NCI-H2081 (cell line): ENCODE measurements around the gene PPP4R1.
"Not testable (repeated sequence)": the region's sequence is repeated elsewhere in the genome, so short reads cannot be mapped to it uniquely, and the experiment has no call there.

ENCODE experiments used
- DNase-seq, 2 experiments: peaks; one replicate each; lab custom pipeline; 2025; lab: John Stamatoyannopoulos, UW

PPP4R1 gene

DNA sequence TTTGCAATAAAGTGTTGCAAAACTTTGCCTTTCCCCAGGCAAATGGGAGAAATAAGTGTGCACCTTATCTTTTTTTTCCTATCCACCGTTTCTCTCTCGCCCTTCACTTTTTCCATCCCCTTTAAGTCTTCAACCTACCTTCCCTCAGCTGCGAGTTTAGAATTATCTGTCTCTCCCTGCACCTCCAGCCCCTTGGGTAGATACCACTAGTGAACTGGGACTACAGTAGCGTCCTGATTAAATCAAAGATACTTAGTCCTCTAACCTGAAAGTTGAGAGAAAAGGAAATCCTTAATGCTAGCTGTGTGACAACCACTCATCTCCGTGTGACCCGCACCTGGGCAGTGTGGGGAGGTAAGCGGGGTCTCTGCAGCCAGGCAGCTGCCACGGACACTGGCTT lies 16.1 kb upstream of the PPP4R1 start:
- DNase-seq, result no peak

DNA sequence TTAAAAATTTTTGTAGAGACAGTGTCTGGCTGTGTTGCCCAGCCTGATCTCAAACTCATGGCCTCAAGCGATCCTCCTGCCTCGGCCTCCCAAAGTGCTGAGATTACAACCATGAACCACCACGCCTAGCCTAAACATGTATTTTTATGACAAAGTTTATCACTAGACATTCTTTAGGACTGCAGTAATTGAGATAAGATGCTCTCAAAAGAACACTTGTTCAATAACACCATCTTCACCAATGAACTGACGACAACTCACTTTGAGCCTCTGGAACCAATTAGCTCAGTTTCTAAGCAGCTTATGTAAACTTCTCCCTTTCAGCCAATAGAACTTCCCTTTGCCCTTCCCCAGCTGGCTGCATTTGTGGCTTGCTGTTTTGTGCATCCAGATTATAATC lies 15.3 kb upstream of the PPP4R1 start:
- no peak for DNase-seq

DNA sequence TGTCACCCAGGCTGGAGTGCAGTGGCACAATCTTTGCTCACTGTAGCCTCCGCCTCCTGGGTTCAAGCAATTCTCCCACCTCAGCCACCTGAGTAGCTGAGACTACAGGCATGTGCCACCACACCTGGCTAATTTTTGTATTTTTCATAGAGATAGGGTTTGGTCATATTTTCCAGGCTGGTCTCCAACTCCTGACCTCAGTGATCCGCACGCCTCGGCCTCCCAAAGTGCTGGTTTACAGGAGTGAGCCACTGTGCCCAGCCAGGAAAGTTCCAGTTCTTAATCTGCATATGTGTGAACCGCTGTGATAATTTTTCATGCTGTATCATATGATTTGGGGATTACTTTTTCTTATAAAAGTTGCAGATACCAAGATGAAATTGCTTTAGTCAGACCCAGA lies 14.6 kb upstream of the PPP4R1 start:
- no peak for DNase-seq

- no peak for DNase-seq
These were observed 13.3 kb upstream of the PPP4R1 start for GRCh38 chr18:9627642-9628041.

GRCh38 chr18:9619990-9620389 lies 5.6 kb upstream of the PPP4R1 start:
- no peak for DNase-seq

DNA sequence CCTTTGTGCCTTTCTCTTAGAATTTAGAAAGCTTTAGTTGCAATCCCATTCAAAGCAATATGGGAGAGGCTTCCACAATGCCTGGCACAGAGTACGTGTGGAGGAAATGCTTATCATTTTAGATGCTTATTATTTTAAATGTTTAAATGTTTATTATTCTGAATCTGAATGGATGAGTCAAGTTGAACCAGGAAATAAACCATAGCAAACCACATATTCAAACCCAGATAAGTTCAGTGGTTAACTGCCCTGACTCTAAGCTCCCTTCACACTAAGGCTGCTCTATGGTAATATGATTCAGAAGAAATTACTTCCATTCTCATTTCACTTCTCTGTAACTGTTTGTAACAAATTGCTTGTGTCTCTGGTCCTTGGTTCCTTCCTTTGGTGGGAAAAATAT lies 5.2 kb upstream of the PPP4R1 start:
- no peak for DNase-seq

- DNase-seq, result no peak
These were observed 4.7 kb upstream of the PPP4R1 start for GRCh38 chr18:9619056-9619455.

- DNase-seq, result no peak
These were observed 2.7 kb upstream of the PPP4R1 start for GRCh38 chr18:9617006-9617542.

- DNase-seq, result no peak
These were observed 1.7 kb upstream of the PPP4R1 start for GRCh38 chr18:9616049-9616448.

DNA sequence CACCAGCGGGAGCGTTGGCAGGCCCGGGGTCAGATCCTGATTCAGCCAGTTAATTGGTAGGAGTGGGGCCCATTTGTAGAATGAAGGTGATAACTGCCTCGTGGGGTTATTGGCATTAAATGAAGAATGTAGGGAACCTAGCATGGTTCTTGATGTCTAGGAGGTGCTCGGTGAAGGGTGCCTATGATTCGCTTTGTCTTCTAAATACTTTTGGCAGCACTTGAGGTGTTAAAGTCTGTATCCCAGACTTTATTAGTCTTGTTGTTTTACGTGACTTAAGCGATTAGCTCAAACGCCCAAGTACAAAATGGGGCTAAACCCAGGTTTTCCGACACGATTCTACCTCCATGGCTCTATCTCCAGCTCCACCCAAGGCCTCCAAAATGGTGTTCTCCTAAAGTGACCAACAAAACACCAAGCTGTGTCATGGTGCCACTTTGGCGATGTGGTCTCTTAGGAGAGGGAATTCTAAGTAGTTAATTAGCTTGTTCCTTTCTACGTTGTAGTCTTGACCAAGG lies 980 bp upstream of the PPP4R1 start:
- DNase-seq, result no peak

GRCh38 chr18:9613550-9614400 lies 584 bp downstream of the PPP4R1 start:
- peak; percentile 17 to 50 for DNase-seq

DNA sequence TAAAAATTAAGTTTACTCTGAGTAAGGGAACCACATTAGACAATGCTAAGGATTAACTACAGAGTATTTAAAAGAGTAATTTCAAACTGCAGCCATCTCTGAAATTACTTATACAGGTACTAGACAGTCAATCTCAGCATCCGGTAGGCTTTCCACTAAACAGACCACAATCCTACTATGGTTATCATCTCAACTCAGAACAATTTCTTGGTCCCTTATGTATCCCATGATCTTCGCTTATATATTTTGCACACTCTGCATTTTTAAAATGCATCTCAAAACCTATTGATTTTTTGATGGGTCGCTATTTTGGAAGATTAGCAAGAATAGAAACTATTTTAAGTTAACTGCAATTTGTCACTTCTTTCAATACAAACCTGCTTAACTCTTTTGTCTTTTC lies 1.4 kb downstream of the PPP4R1 start:
- DNase-seq, result no peak

GRCh38 chr18:9612215-9612830 lies 2.0 kb downstream of the PPP4R1 start:
- DNase-seq, result peak; percentile 56 to 66

GRCh38 chr18:9609190-9609589 lies 5.2 kb downstream of the PPP4R1 start:
- no peak for DNase-seq

GRCh38 chr18:9608728-9609127 lies 5.6 kb downstream of the PPP4R1 start:
- no peak for DNase-seq

DNA sequence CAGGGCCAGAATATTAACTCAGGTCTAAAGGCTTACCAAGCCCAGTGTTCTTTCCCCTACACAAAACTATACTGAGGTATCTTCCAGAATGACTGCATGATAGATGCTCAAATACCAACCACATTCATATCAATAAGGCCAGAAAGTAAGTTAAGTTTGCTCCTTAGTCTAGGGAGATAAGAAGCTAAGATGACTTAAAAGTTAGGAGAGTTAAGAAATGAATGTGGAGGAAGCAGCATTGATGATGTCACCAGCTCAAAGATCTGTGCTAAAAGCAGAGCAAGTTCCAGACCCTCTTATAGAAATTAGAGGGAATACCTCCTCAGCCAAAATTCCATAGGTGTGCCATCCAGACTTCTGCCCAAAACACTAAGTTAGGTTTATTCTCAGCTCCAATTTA lies 6.1 kb downstream of the PPP4R1 start:
- no peak for DNase-seq

GRCh38 chr18:9607111-9607510 lies 7.2 kb downstream of the PPP4R1 start:
- DNase-seq, result not testable (repeated sequence)

DNA sequence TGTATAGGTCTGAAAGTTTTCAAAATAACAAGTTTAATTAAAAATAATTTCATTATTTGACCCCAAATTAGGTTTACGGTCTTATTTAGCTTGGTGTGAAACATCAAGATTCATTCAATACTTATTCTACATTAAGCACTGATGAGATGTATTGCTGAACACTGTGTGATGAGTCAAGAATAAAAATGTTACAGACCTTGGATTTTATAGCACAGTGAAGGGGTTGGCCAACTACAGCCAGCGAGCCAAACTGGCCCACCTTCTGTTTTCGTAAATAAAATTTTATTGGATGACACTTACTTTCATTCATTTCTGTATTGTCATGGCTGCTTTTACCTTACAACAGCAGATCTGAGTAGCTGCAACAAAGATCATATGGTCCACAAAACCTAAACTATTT lies 8.3 kb downstream of the PPP4R1 start:
- DNase-seq, result no peak

DNA sequence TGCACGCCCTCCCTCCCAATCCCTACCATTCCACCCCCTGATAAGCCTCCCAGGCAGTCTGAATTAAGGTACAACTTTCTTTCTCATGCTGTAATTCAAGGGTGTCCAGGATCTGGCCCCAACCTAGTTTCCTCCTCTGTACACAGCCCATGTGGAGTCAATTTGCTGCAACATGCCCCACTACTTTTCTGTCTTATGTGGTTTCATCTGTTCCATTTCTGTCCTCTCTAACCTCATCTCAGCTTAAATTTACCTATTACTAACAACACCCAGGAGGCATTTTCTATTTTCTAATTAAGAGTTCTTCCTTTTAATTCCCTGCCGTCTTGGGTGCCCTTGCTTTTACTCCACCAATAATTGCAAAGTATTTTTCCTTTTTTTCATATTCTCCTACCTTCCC lies 10.0 kb downstream of the PPP4R1 start:
- no peak for DNase-seq

DNA sequence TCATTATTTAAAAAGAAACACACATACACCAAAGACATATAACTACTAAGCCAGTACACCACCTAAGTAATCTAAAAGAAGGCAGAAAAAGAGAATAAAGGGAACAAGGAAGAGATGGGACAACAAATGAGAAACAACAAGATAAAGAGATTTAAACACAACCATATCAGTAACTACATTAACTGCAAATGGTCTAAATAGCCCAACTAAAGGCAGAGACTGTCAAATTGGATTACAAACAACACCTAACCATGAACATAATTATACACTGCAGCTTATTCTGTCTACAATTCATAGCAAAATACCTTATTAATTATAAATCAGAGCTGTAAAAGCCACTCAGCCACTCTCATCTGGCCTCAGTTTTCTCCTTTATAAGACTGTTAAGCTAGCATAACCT lies 15.0 kb downstream of the PPP4R1 start:
- DNase-seq, result no peak

DNA sequence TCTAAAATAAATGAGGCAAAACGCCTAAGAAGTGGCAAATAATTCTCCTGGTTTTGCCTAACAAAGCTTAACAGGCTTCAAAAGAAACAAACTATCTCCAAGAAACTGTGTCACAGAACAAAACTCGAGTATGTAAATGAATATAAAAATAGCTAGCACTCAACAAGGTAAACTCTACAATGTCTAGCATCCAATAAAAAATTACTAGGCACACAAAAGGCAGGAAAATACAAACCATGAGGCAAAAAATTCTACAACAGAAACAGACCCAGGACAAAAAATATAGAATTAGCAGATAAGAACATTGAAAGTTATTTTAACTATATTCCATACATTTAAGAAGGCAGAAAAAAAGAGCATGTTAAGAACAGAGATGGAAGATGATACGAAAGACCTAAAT lies 16.8 kb downstream of the PPP4R1 start:
- DNase-seq, result no peak

DNA sequence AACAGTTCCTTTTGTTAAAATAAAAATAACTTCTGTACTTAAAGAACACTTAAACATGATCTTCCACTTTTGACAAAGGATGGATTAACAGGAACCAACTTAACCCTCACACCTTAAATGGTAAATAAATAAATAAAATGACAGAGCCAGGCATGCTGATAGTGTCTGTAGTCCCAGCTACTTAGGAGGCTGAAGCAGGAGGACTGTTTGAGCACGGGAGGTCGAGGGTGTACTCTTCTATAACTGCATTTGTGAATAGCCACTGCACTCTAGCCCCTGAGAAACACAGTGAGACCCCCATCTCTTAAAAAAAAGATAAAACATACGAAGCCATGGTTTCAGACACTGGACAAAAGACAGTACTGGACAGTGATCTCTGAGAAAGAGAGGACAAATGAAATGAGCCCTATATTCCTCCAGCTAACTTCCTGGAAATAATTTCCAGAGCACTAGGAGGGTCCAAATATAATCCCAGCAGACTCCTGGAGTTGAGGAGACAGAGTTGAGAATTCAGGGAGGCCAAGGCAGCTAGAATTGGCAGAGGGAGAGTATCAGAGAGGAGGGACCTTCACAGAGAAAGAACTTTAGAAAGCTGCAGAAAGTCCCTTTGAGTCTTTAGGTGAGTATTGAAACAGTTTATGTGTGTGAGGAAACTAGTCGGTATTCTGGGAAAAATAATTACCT lies 17.4 kb downstream of the PPP4R1 start:
- no peak for DNase-seq

DNA sequence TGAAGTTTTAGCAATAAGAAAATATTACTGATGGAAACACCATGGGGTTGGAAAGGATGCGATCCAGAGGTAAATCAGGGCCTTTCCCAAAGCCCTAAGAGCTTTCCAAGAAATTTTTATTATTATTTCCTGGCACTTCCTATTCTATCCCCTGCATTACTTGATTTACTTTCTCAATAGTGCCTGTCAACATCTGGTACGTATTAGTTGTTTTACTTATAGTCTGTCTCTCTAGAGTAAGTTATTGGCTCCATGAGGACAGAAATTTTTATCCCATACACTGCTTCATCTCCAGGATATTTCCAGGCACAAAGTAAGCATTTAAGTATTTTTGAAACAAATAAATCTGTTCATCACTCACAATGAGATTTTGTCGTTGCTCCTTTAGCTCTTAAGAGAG lies 18.1 kb downstream of the PPP4R1 start:
- no peak for DNase-seq
